ENCODE results near the gene ZNF593OS. TPM values are rescaled to one million over a fixed set of nuclear protein-coding genes. Genes with fewer than 3 reads are reported as not detected.
A peak's percentile ranks its signal among the peaks of the same experiment; 100 is the strongest.

ZNF593OS gene
- polyA plus RNA-seq, 3 donors: 0.50 to 0.59 TPM; not detected in 1

DNA sequence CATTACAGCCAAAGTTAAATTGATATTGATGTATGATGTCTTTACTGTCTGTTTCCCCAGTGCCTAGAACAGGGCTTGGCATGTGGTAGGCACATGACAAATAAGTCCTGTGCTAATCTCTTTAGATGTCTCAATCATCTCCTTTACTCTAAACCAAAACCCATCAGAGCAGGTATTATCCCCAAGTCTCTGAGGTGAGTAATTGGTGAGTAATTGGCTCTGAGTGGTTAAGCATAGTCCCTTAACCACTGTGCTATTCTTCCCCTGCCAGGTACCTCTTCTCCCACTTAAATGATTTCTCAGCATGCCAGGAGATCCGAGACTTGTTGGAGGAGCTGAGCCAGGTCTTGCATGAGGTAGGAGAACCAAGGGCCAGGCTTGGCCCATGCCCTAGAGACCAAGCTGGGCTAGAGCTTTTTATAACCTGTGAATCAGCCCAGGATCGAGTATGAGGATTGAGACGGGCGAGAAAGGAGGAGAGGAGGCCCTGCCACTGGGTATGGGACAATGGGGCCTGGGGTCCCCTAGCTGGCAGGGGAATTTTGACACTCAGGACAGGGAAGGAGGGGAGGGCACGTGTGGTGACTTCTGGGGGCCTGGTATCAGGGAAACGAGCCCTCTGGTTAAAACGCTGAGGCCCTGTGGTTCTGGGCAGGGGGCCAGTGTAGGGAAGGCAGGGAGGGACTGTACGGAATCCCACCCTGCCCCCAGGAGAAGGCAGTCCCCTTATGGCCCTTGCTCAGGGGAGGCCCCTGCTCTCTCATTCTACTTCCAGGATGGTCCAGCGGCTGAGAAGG lies 10.2 kb upstream of the ZNF593OS start:
- Histone ChIP-seq H3K4me2 (replicated peaks; ENCODE audit: extremely low read depth, low read length, poor library complexity, severe bottlenecking) (no peak overlapping the region), H3K4me1 (ENCODE audit: control insufficient read depth in 1 of 2, insufficient read depth in 2 of 2, low read length in 2 of 2) (no peaks in the 10 kb centered on the region), H3K27ac (ENCODE audit: low read depth in 1 of 2, low read length in 2 of 2) (no peak overlapping the region), H3K9ac (ENCODE audit: insufficient read depth, low read length, poor library complexity, severe bottlenecking) (no peak overlapping the region), H3K36me3 (replicated peaks in 1 of 2; ENCODE audit: control insufficient read depth in 1 of 2, insufficient read depth in 2 of 2, low read length in 2 of 2) (no peaks in the 10 kb centered on the region), H3K27me3 (ENCODE audit: control insufficient read depth in 2 of 2, insufficient read depth in 2 of 2, low read length in 2 of 2) (no peaks in the 10 kb centered on the region), H2AFZ (ENCODE audit: insufficient read depth, low read depth, low read length, poor library complexity, severe bottlenecking) (no peak overlapping the region), H3K4me3 (replicated peaks in 1 of 3; ENCODE audit: low read depth in 2 of 3, low read length in 3 of 3) (no peak overlapping the region), H4K20me1 (ENCODE audit: insufficient read depth, low read length) (no peaks in the 10 kb centered on the region), H3K9me3 (replicated peaks in 1 of 2; ENCODE audit: control insufficient read depth in 1 of 2, insufficient read depth in 1 of 2, low read length in 2 of 2) (no peaks in the 10 kb centered on the region), H3K79me2 (ENCODE audit: insufficient read depth, low read length) (no peaks in the 10 kb centered on the region)
- TF ChIP-seq, protein P1, sequence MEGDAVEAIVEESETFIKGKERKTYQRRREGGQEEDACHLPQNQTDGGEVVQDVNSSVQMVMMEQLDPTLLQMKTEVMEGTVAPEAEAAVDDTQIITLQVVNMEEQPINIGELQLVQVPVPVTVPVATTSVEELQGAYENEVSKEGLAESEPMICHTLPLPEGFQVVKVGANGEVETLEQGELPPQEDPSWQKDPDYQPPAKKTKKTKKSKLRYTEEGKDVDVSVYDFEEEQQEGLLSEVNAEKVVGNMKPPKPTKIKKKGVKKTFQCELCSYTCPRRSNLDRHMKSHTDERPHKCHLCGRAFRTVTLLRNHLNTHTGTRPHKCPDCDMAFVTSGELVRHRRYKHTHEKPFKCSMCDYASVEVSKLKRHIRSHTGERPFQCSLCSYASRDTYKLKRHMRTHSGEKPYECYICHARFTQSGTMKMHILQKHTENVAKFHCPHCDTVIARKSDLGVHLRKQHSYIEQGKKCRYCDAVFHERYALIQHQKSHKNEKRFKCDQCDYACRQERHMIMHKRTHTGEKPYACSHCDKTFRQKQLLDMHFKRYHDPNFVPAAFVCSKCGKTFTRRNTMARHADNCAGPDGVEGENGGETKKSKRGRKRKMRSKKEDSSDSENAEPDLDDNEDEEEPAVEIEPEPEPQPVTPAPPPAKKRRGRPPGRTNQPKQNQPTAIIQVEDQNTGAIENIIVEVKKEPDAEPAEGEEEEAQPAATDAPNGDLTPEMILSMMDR (IDR thresholded peaks at IDR 0.05): no peak
- no peak for DNase-seq
- H3K27ac Mint-ChIP-seq: peak overlapping the region in 2 of 7 donors; percentile 31 to 66
- no peak overlapping the region for H3K4me3 Mint-ChIP-seq
- no peaks in the 10 kb centered on the region for H3K9me3 Mint-ChIP-seq
- 72% methylated on average over 7 of the region's 9 CpGs for WGBS (ENCODE audit: insufficient coverage)
- no peaks in the 10 kb centered on the region for H3K36me3 Mint-ChIP-seq
- peaks cover 0 to 3% (median 0%) of the 10 kb centered on the region in 3 donors for H3K27me3 Mint-ChIP-seq (ENCODE audit: low read depth in 3 of 3)
- H3K4me1 Mint-ChIP-seq: peaks cover 3% of the 10 kb centered on the region
- intact Hi-C loops (cut with micrococcal nuclease): no loop called here

DNA sequence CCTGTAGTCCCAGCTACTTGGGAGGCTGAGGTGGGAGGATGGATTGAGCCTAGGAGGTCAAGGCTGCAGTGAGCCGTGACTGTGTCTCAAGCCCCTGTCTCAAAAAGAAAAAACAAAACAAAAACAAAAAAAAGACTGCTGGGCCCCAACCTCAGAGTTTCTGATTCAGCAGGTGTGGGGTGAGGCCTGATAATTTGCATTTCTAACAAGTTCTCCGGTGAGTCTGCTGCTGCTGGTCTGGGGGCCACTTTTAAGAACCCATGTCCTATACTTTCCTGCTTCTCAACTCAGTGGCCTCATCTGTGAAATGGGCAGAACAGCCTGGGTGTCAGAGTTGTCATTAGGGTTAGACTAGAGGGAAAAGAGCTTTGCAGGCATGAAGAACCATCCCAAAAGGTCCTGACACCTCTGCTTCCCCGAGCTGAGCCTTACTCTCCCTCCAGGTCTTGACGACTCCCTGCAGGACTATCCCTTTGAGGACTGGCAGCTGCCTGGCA lies 8.4 kb upstream of the ZNF593OS start:
- DNase-seq: no peak
- H3K4me1 Mint-ChIP-seq: peaks cover 3% of the 10 kb centered on the region
- no peak overlapping the region for H3K27ac ChIP-seq (ENCODE audit: low read depth in 1 of 2, low read length in 2 of 2)
- no peaks in the 10 kb centered on the region for H3K79me2 ChIP-seq (ENCODE audit: insufficient read depth, low read length)
- H3K9me3 Mint-ChIP-seq: no peaks in the 10 kb centered on the region
- H3K9me3 ChIP-seq (replicated peaks in 1 of 2; ENCODE audit: control insufficient read depth in 1 of 2, insufficient read depth in 1 of 2, low read length in 2 of 2): no peaks in the 10 kb centered on the region
- H3K36me3 Mint-ChIP-seq: no peaks in the 10 kb centered on the region
- H3K27me3 Mint-ChIP-seq (ENCODE audit: low read depth in 3 of 3): peaks cover 0 to 5% (median 0%) of the 10 kb centered on the region in 3 donors
- no peaks in the 10 kb centered on the region for H3K27me3 ChIP-seq (ENCODE audit: control insufficient read depth in 2 of 2, insufficient read depth in 2 of 2, low read length in 2 of 2)
- H4K20me1 ChIP-seq (ENCODE audit: insufficient read depth, low read length): no peaks in the 10 kb centered on the region
- no peak overlapping the region for H3K9ac ChIP-seq (ENCODE audit: insufficient read depth, low read length, poor library complexity, severe bottlenecking)
- no peak overlapping the region for H3K4me3 Mint-ChIP-seq
- H3K4me2 ChIP-seq (replicated peaks; ENCODE audit: extremely low read depth, low read length, poor library complexity, severe bottlenecking): no peak overlapping the region
- H3K4me3 ChIP-seq (replicated peaks in 1 of 3; ENCODE audit: low read depth in 2 of 3, low read length in 3 of 3): no peak overlapping the region
- TF ChIP-seq, protein P1 (IDR thresholded peaks at IDR 0.05): no peak
- no peaks in the 10 kb centered on the region for H3K4me1 ChIP-seq (ENCODE audit: control insufficient read depth in 1 of 2, insufficient read depth in 2 of 2, low read length in 2 of 2)
- 100% methylated on average over 2 of the region's 4 CpGs for WGBS (ENCODE audit: insufficient coverage)
- no peak overlapping the region for H2AFZ ChIP-seq (ENCODE audit: insufficient read depth, low read depth, low read length, poor library complexity, severe bottlenecking)
- no peaks in the 10 kb centered on the region for H3K36me3 ChIP-seq (replicated peaks in 1 of 2; ENCODE audit: control insufficient read depth in 1 of 2, insufficient read depth in 2 of 2, low read length in 2 of 2)
- no peak overlapping the region for H3K27ac Mint-ChIP-seq
- intact Hi-C loops (cut with micrococcal nuclease): no loop called here
